Measurements from ENCODE around the gene AXIN2.

DNA sequence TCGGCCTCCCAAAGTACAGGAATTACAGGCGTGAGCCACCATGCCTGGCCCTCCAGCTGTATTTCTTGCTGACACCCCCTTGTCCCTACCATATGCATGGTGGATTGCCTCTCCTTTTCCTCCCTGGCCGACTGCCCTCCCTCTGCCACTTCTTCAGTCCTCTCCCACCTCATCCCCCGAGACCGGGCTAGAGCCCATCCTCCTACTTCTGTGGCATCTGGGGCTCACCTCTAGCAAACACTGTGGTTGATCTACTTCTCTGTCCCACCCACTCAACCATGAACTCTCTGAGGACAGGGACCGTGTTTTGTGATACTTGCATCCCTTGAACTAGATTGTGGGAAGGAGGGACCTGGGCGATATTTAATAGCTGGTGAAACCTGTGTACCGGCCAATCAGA lies 7.5 kb upstream of the AXIN2 start:
- TF ChIP-seq CTCF (IDR thresholded peaks at IDR 0.05) (no peak), POLR2A (IDR thresholded peaks at IDR 0.05) (no peak), POLR2AphosphoS5 (IDR thresholded peaks at IDR 0.05) (no peak), EP300 (IDR thresholded peaks at IDR 0.05) (no peak)
